HG02884 (cell line): Measurements from ENCODE around the gene TMEM117.

Experiments used
- ATAC-seq: cut with Tn5 transposase; IDR thresholded peaks from one replicate; pipeline ENCODE4 v1.9.1; 2021; ENCODE audit warnings: mild to moderate bottlenecking, moderate library complexity; ENCODE audit not compliant: unreplicated experiment

TMEM117 gene

GRCh38 chr12:43942379-43942778 is 106.5 kb downstream of the TMEM117 start:
- no peak for ATAC-seq

GRCh38 chr12:43945983-43946382 is 110.1 kb downstream of the TMEM117 start:
- ATAC-seq = no peak

GRCh38 chr12:43951286-43951685 is 115.4 kb downstream of the TMEM117 start:
- ATAC-seq = no peak

GRCh38 chr12:43957732-43958372 is 122.0 kb downstream of the TMEM117 start:
- peak; percentile 83 for ATAC-seq

GRCh38 chr12:43964033-43964432 is 128.2 kb downstream of the TMEM117 start:
- ATAC-seq = no peak

- ATAC-seq = no peak
Observed at GRCh38 chr12:43964961-43965360, 129.1 kb downstream of the TMEM117 start.

GRCh38 chr12:43965899-43966298 is 130.0 kb downstream of the TMEM117 start:
- no peak for ATAC-seq

- no peak for ATAC-seq
Observed at GRCh38 chr12:43968736-43969135, 132.9 kb downstream of the TMEM117 start.

- ATAC-seq = no peak
Observed at GRCh38 chr12:43969882-43970281, 134.0 kb downstream of the TMEM117 start.

GRCh38 chr12:43973385-43973784 is 137.5 kb downstream of the TMEM117 start:
- no peak for ATAC-seq

- ATAC-seq = no peak
Observed at GRCh38 chr12:43973993-43974392, 138.1 kb downstream of the TMEM117 start.

GRCh38 chr12:43976027-43976426 is 140.1 kb downstream of the TMEM117 start:
- ATAC-seq = no peak

GRCh38 chr12:43978556-43978955 is 142.7 kb downstream of the TMEM117 start:
- ATAC-seq = no peak

GRCh38 chr12:43979450-43979849 is 143.6 kb downstream of the TMEM117 start:
- ATAC-seq = no peak

- ATAC-seq = no peak
Observed at GRCh38 chr12:43980627-43981191, 144.8 kb downstream of the TMEM117 start.

GRCh38 chr12:43981726-43982125 is 145.8 kb downstream of the TMEM117 start:
- no peak for ATAC-seq

- no peak for ATAC-seq
Observed at GRCh38 chr12:43982544-43982943, 146.7 kb downstream of the TMEM117 start.

- peak; percentile 94 for ATAC-seq
Observed at GRCh38 chr12:43988838-43989560, 153.1 kb downstream of the TMEM117 start.

GRCh38 chr12:43992856-43993255 is 157.0 kb downstream of the TMEM117 start:
- ATAC-seq = no peak

- ATAC-seq = peak; percentile 96
Observed at GRCh38 chr12:44000309-44000952, 164.6 kb downstream of the TMEM117 start.

- ATAC-seq = no peak
Observed at GRCh38 chr12:44002607-44003006, 166.7 kb downstream of the TMEM117 start.

- no peak for ATAC-seq
Observed at GRCh38 chr12:44003721-44004120, 167.8 kb downstream of the TMEM117 start.
